ENCODE data around the gene UBE2F. TPM values are rescaled to one million over a fixed set of nuclear protein-coding genes. Genes with fewer than 3 reads are reported as not detected.

The UBE2F gene
- total and polyA plus RNA-seq, 2 of the 13 experiments (the other 11 are each of a cell fraction or from before 2014, with no cell fraction given): 35.4 to 73.1 TPM

- 28% methylated on average over 9 of the region's 13 CpGs for WGBS (ENCODE audit: low lambda C conversion rate)
- ChIA-PET POLR2A (no interaction called here), CTCF (ENCODE audit: low intra/inter-chr PET ratio, low total read pairs) (interaction anchor here (1.1 to 1.6 kb wide), 3 partner anchors 184 to 237 kb away, joined by 5 to 6 read pairs (median 5); no protein-coding TSS in a partner anchor)
- DNase-seq (ENCODE audit: low spot score) (no peak), ATAC-seq (peak; percentile 60), FAIRE-seq (no peak)
- no peaks in the 10 kb centered on the region for H3K79me2 ChIP-seq (ENCODE audit: insufficient read depth, low read length)
- H3K9me3 ChIP-seq (ENCODE audit: low read length): no peaks in the 10 kb centered on the region
- H2AFZ ChIP-seq (ENCODE audit: low read length): no peak overlapping the region
- peak overlapping the region; percentile 65 for H3K4me2 ChIP-seq (ENCODE audit: low read depth, low read length)
- H3K27me3 ChIP-seq (ENCODE audit: control insufficient read depth in 1 of 2, insufficient read depth in 2 of 2, low read length in 2 of 2): peaks cover 2 to 41% of the 10 kb centered on the region in 2 experiments; a peak in 4 of 5 replicates
- no peaks in the 10 kb centered on the region for H4K20me1 ChIP-seq (ENCODE audit: insufficient read depth, low read length)
- in situ Hi-C loops (cut with HindIII; ENCODE audit: extremely low pct_ligation_motif_present, low pct_unique_long_range_greater_than_20kb): no loop called here
- H3K27ac ChIP-seq (ENCODE audit: extremely low read length, insufficient read depth, low read length): no peak overlapping the region
- BruUV-seq (replicated peaks): no TSS peak
- intact Hi-C loops (cut with micrococcal nuclease; ENCODE audit: unreplicated experiment): loop anchor here (1.0 kb wide), 2 partner anchors 184 to 216 kb away; no protein-coding TSS in a partner anchor
- H3K36me3 ChIP-seq (replicated peaks in 1 of 2; ENCODE audit: control insufficient read depth in 1 of 2, insufficient read depth in 2 of 2, low read length in 2 of 2): no peaks in the 10 kb centered on the region
- TF ChIP-seq, protein P1, sequence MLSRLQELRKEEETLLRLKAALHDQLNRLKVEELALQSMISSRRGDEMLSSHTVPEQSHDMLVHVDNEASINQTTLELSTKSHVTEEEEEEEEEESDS (CRISPR knock-in tag; IDR thresholded peaks at IDR 0.05; ENCODE audit: borderline replicate concordance): no peak
- no peak for TF ChIP-seq SP5 (CRISPR knock-in tag; IDR thresholded peaks at IDR 0.05; ENCODE audit: borderline replicate concordance, low read depth)
- no peak for TF ChIP-seq MTF2 (CRISPR knock-in tag; IDR thresholded peaks at IDR 0.05; ENCODE audit: borderline replicate concordance)
- no peak for TF ChIP-seq ZNF564 (CRISPR knock-in tag; IDR thresholded peaks at IDR 0.05)
- TF ChIP-seq ZNF687 (CRISPR knock-in tag; IDR thresholded peaks at IDR 0.05): peak; percentile 18; the same call in 1 of the 2 replicates
- no peak for TF ChIP-seq REST (IDR thresholded peaks at IDR 0.05; ENCODE audit: borderline replicate concordance in 1 of 2, low read depth in 1 of 2, low read length in 2 of 2)
- TF ChIP-seq ISX (CRISPR knock-in tag; conservative IDR thresholded peaks at IDR 0.05): no peak
- 0 out of 2 replicates have a peak, but pooled peaks have one; percentile 21 for TF ChIP-seq KDM5B (CRISPR knock-in tag; IDR thresholded peaks at IDR 0.05; ENCODE audit: borderline replicate concordance)
- no peak for TF ChIP-seq ZNF367 (CRISPR knock-in tag; IDR thresholded peaks at IDR 0.05; ENCODE audit: borderline replicate concordance)
- TF ChIP-seq HDAC2 (CRISPR knock-in tag; IDR thresholded peaks at IDR 0.05): no peak
- no peak for TF ChIP-seq TSC22D2 (CRISPR knock-in tag; IDR thresholded peaks at IDR 0.05; ENCODE audit: borderline replicate concordance)
- TF ChIP-seq FOSL2 (CRISPR knock-in tag; IDR thresholded peaks at IDR 0.05): peak; percentile 60; the same call in 1 of the 2 replicates
- H3K9ac ChIP-seq (ENCODE audit: insufficient read depth, low read depth, low read length): no peak overlapping the region
- H3K4me1 ChIP-seq (ENCODE audit: insufficient read depth, low read length): peaks cover 8% of the 10 kb centered on the region
- H3K4me3 ChIP-seq (replicated peaks in 1 of 3; ENCODE audit: insufficient read depth in 1 of 3, low read depth in 2 of 3, low read length in 3 of 3): peak overlapping the region in 1 of 3 experiments; percentile 58; a peak in 2 of 6 replicates
Measured at GRCh38 chr2:237922641-237923361, 44.0 kb upstream of the UBE2F start.
